Measurements from ENCODE around the gene KPNA1. TPM values are rescaled to one million over a fixed set of nuclear protein-coding genes. Genes with fewer than 3 reads are reported as not detected.

Gene KPNA1
- total RNA-seq, 1 experiment from 2014 or later: 58.8 TPM

- TF ChIP-seq PRDM15 (CRISPR knock-in tag; IDR thresholded peaks at IDR 0.05): no peak
- TF ChIP-seq SOX15 (CRISPR knock-in tag; IDR thresholded peaks at IDR 0.05): no peak
- 0 out of 2 replicates have a peak, but pooled peaks have one; percentile 53 for TF ChIP-seq CREB1 (CRISPR knock-in tag; IDR thresholded peaks at IDR 0.05)
- TF ChIP-seq TEAD1 (CRISPR knock-in tag; IDR thresholded peaks at IDR 0.05): peak; percentile 16; the same call in 1 of the 2 replicates
- no peak for TF ChIP-seq FOXJ3 (CRISPR knock-in tag; IDR thresholded peaks at IDR 0.05; ENCODE audit: borderline replicate concordance)
- TF ChIP-seq ZNF425 (CRISPR knock-in tag; conservative IDR thresholded peaks at IDR 0.05): no peak
- TF ChIP-seq TEAD4 (CRISPR knock-in tag; IDR thresholded peaks at IDR 0.05): no peak
- TF ChIP-seq USF2 (CRISPR knock-in tag; IDR thresholded peaks at IDR 0.05): no peak
- TF ChIP-seq, protein P1, sequence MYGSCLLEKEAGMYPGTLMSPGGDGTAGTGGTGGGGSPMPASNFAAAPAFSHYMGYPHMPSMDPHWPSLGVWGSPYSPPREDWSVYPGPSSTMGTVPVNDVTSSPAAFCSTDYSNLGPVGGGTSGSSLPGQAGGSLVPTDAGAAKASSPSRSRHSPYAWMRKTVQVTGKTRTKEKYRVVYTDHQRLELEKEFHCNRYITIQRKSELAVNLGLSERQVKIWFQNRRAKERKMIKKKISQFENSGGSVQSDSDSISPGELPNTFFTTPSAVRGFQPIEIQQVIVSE (CRISPR knock-in tag; IDR thresholded peaks at IDR 0.05; ENCODE audit: borderline replicate concordance): no peak
- TF ChIP-seq, protein P2, sequence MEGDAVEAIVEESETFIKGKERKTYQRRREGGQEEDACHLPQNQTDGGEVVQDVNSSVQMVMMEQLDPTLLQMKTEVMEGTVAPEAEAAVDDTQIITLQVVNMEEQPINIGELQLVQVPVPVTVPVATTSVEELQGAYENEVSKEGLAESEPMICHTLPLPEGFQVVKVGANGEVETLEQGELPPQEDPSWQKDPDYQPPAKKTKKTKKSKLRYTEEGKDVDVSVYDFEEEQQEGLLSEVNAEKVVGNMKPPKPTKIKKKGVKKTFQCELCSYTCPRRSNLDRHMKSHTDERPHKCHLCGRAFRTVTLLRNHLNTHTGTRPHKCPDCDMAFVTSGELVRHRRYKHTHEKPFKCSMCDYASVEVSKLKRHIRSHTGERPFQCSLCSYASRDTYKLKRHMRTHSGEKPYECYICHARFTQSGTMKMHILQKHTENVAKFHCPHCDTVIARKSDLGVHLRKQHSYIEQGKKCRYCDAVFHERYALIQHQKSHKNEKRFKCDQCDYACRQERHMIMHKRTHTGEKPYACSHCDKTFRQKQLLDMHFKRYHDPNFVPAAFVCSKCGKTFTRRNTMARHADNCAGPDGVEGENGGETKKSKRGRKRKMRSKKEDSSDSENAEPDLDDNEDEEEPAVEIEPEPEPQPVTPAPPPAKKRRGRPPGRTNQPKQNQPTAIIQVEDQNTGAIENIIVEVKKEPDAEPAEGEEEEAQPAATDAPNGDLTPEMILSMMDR (IDR thresholded peaks at IDR 0.05): no peak
- TF ChIP-seq SMAD4 (CRISPR knock-in tag; IDR thresholded peaks at IDR 0.05): no peak
- TF ChIP-seq RELA (CRISPR knock-in tag; IDR thresholded peaks at IDR 0.05; ENCODE audit: borderline replicate concordance): no peak
- TF ChIP-seq, protein P3, sequence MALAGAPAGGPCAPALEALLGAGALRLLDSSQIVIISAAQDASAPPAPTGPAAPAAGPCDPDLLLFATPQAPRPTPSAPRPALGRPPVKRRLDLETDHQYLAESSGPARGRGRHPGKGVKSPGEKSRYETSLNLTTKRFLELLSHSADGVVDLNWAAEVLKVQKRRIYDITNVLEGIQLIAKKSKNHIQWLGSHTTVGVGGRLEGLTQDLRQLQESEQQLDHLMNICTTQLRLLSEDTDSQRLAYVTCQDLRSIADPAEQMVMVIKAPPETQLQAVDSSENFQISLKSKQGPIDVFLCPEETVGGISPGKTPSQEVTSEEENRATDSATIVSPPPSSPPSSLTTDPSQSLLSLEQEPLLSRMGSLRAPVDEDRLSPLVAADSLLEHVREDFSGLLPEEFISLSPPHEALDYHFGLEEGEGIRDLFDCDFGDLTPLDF (CRISPR knock-in tag; IDR thresholded peaks at IDR 0.05): no peak
- no peak for TF ChIP-seq ZNF423 (CRISPR knock-in tag; IDR thresholded peaks at IDR 0.05)
- 0 out of 2 replicates have a peak, but pooled peaks have one; percentile 40 for TF ChIP-seq ETV6 (CRISPR knock-in tag; IDR thresholded peaks at IDR 0.05)
- TF ChIP-seq, protein P4, sequence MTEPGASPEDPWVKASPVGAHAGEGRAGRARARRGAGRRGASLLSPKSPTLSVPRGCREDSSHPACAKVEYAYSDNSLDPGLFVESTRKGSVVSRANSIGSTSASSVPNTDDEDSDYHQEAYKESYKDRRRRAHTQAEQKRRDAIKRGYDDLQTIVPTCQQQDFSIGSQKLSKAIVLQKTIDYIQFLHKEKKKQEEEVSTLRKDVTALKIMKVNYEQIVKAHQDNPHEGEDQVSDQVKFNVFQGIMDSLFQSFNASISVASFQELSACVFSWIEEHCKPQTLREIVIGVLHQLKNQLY (CRISPR knock-in tag; IDR thresholded peaks at IDR 0.05): no peak
- peak; percentile 68 for TF ChIP-seq SP1 (CRISPR knock-in tag; conservative IDR thresholded peaks at IDR 0.05)
- TF ChIP-seq, protein P5, sequence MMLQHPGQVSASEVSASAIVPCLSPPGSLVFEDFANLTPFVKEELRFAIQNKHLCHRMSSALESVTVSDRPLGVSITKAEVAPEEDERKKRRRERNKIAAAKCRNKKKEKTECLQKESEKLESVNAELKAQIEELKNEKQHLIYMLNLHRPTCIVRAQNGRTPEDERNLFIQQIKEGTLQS (CRISPR knock-in tag; conservative IDR thresholded peaks at IDR 0.05): no peak
- peak; percentile 62; the same call in 1 of the 2 replicates for TF ChIP-seq MYBL2 (CRISPR knock-in tag; IDR thresholded peaks at IDR 0.05)
- TF ChIP-seq, protein P6, sequence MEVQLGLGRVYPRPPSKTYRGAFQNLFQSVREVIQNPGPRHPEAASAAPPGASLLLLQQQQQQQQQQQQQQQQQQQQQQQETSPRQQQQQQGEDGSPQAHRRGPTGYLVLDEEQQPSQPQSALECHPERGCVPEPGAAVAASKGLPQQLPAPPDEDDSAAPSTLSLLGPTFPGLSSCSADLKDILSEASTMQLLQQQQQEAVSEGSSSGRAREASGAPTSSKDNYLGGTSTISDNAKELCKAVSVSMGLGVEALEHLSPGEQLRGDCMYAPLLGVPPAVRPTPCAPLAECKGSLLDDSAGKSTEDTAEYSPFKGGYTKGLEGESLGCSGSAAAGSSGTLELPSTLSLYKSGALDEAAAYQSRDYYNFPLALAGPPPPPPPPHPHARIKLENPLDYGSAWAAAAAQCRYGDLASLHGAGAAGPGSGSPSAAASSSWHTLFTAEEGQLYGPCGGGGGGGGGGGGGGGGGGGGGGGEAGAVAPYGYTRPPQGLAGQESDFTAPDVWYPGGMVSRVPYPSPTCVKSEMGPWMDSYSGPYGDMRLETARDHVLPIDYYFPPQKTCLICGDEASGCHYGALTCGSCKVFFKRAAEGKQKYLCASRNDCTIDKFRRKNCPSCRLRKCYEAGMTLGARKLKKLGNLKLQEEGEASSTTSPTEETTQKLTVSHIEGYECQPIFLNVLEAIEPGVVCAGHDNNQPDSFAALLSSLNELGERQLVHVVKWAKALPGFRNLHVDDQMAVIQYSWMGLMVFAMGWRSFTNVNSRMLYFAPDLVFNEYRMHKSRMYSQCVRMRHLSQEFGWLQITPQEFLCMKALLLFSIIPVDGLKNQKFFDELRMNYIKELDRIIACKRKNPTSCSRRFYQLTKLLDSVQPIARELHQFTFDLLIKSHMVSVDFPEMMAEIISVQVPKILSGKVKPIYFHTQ (CRISPR knock-in tag; IDR thresholded peaks at IDR 0.05): no peak
- TF ChIP-seq E2F5 (CRISPR knock-in tag; IDR thresholded peaks at IDR 0.05): 0 out of 2 replicates have a peak, but pooled peaks have one; percentile 41
Measured at GRCh38 chr3:122415762-122416654, 98.7 kb downstream of the KPNA1 start, which contains the start of gene WDR5B (continued).

Measured in WTC11 (cell line).